ENCODE results near the gene MERTK. TPM values are rescaled to one million over a fixed set of nuclear protein-coding genes. Genes with fewer than 3 reads are reported as not detected.
"Not testable (repeated sequence)": the region's sequence is repeated elsewhere in the genome, so short reads cannot be mapped to it uniquely, and the experiment has no call there.

The MERTK gene
- total RNA-seq, 6 donors from 2014 or later = 15.5 to 141 (median 21.9) TPM

- H3K27ac ChIP-seq = peak overlapping the region in 2 of 4 donors; percentile 68 to 69
- no peak for DNase-seq
- no peak for TF ChIP-seq POLR2AphosphoS5 (IDR thresholded peaks at IDR 0.05)
- no peak for TF ChIP-seq CTCF (IDR thresholded peaks at IDR 0.05)
- TF ChIP-seq EP300 (IDR thresholded peaks at IDR 0.05) = no peak
- TF ChIP-seq POLR2A (IDR thresholded peaks at IDR 0.05) = no peak
- no peak for ATAC-seq (ENCODE audit: low FRiP score in 2 of 2)
- H3K36me3 ChIP-seq = no peaks in the 10 kb centered on the region
- H3K9me3 ChIP-seq = no peaks in the 10 kb centered on the region
- no peaks in the 10 kb centered on the region for H3K27me3 ChIP-seq
- no peak overlapping the region for H3K4me3 ChIP-seq
- H3K4me1 ChIP-seq = peaks cover 26 to 59% (median 51%) of the 10 kb centered on the region in 4 donors
- 84 to 90% methylated on average over 5 of the region's 5 CpGs for WGBS, 2 donors
Measured at GRCh38 chr2:111903930-111904439, 5.6 kb downstream of the MERTK start.

GRCh38 chr2:111904726-111905474, 6.5 kb downstream of the MERTK start:
- DNase-seq = peak in 1 of 2 donors; percentile 40
- TF ChIP-seq EP300 (IDR thresholded peaks at IDR 0.05) (no peak), POLR2AphosphoS5 (IDR thresholded peaks at IDR 0.05) (no peak), CTCF (IDR thresholded peaks at IDR 0.05) (no peak), POLR2A (IDR thresholded peaks at IDR 0.05) (no peak)
- Histone ChIP-seq H3K36me3 (no peaks in the 10 kb centered on the region), H3K4me1 (peaks cover 24 to 61% (median 50%) of the 10 kb centered on the region in 4 donors), H3K27ac (peak overlapping the region; percentile 51 to 69 (median 62)), H3K4me3 (no peak overlapping the region), H3K9me3 (no peaks in the 10 kb centered on the region), H3K27me3 (no peaks in the 10 kb centered on the region)
- WGBS, 2 donors = 90 to 91% methylated on average over 10 of the region's 10 CpGs
- peak in 1 of 2 donors; percentile 32 for ATAC-seq (ENCODE audit: low FRiP score in 2 of 2)

GRCh38 chr2:111905475-111905869, 7.1 kb downstream of the MERTK start:
- Histone ChIP-seq H3K4me1 (peaks cover 20 to 60% (median 46%) of the 10 kb centered on the region in 4 donors), H3K27ac (peak overlapping the region; percentile 49 to 69 (median 62))
- H3K4me3 ChIP-seq; H3K27me3 ChIP-seq; DNase-seq; H3K9me3 ChIP-seq; H3K36me3 ChIP-seq; ATAC-seq (ENCODE audit: low FRiP score in 2 of 2): not testable (repeated sequence)
- 96 to 98% methylated on average over 9 of the region's 9 CpGs for WGBS, 2 donors

GRCh38 chr2:111905990-111906735, 7.8 kb downstream of the MERTK start:
- H3K4me3 ChIP-seq = no peak overlapping the region
- no peak for TF ChIP-seq EP300 (IDR thresholded peaks at IDR 0.05)
- TF ChIP-seq POLR2A (IDR thresholded peaks at IDR 0.05) = peak in 1 of 4 donors; percentile 39
- no peak for TF ChIP-seq CTCF (IDR thresholded peaks at IDR 0.05)
- no peak for TF ChIP-seq POLR2AphosphoS5 (IDR thresholded peaks at IDR 0.05)

GRCh38 chr2:111908578-111908977, 10.2 kb downstream of the MERTK start:
- WGBS, 2 donors = 59 to 70% methylated on average over 1 of the region's 1 CpG
- Histone ChIP-seq H3K4me3 (no peak overlapping the region), H3K9me3 (no peaks in the 10 kb centered on the region), H3K27ac (peak overlapping the region in 1 of 4 donors; percentile 42), H3K4me1 (peaks cover 19 to 57% (median 43%) of the 10 kb centered on the region in 4 donors), H3K27me3 (no peaks in the 10 kb centered on the region), H3K36me3 (no peaks in the 10 kb centered on the region)
- TF ChIP-seq CTCF (IDR thresholded peaks at IDR 0.05) (no peak), POLR2A (IDR thresholded peaks at IDR 0.05) (no peak), POLR2AphosphoS5 (IDR thresholded peaks at IDR 0.05) (no peak), EP300 (IDR thresholded peaks at IDR 0.05) (no peak)
- ATAC-seq (ENCODE audit: low FRiP score in 2 of 2) (no peak), DNase-seq (no peak)

More at GRCh38 chr2:111905990-111906735, 7.8 kb downstream of the MERTK start:
- Histone ChIP-seq H3K4me1 (peaks cover 18 to 57% (median 44%) of the 10 kb centered on the region in 4 donors), H3K9me3 (no peaks in the 10 kb centered on the region), H3K27me3 (no peaks in the 10 kb centered on the region), H3K27ac (peak overlapping the region; percentile 49 to 69 (median 62)), H3K36me3 (no peaks in the 10 kb centered on the region)
- DNase-seq (peak in 1 of 2 donors; percentile 39), ATAC-seq (ENCODE audit: low FRiP score in 2 of 2) (peak in 1 of 2 donors; percentile 68)
- WGBS, 2 donors = 11 to 13% methylated on average over 4 of the region's 4 CpGs
